K562 (cell line): ENCODE results near the gene INMT. TPM values are rescaled to one million over a fixed set of nuclear protein-coding genes. Genes with fewer than 3 reads are reported as not detected.

Experiments used
- ATAC-seq: fragments of 200-7000 bp; cut with Tn5 transposase; 3 replicates; pipeline ENCODE4 v1.9.1; 2020; ENCODE audit warnings: moderate library complexity
- BruUV-seq: library from RNA; stranded (reverse); fragments of 400-500 nt; replicated peaks from 2 replicates; lab custom pipeline; 2021; lab: Mats Ljungman, UMichigan
- CTCF ChIA-PET: fragments of 300-600 bp; formaldehyde crosslinking; extraction: SDS; loops from one replicate; lab custom pipeline; 2021; ENCODE audit warnings: low intra/inter-chr PET ratio; lab: Yijun Ruan, JAX
- POLR2A ChIA-PET: fragments of 300-600, 350-650 bp; sonication (Branson Sonifier 250); formaldehyde crosslinking; extraction: SDS; loops from one replicate; lab custom pipeline; 2021; ENCODE audit warnings: antibody characterized with exemption, inconsistent platforms; lab: Yijun Ruan, JAX
- DNase-seq, 4 experiments: peaks; one replicate each; pipeline versions ENCODE4 v3.0.0 to v3.0.0-alpha.2; 2011 to 2018; ENCODE audit warnings: low spot score in 3 of 4, mixed read lengths in 3 of 4; ENCODE audit errors: extremely low read depth in 1 of 4
- FAIRE-seq: peaks from 2 replicates; lab custom pipeline; 2011; peaks lifted over from hg19 to GRCh38; lab: Jason Lieb, UNC
- H2AFZ ChIP-seq: 2 replicates; pipeline ENCODE4 v1.6.0; 2011; ENCODE audit warnings: low read depth, low read length, control low read depth, inconsistent platforms
- H3K27ac ChIP-seq: fragments of 200-600 bp; 3 replicates; pipeline ENCODE4 v1.8.0; 2011; ENCODE audit warnings: low read depth, mild to moderate bottlenecking, control low read depth, inconsistent platforms, low read length, moderate library complexity, mixed read lengths; ENCODE audit errors: extremely low read depth
- H3K27me3 ChIP-seq, 2 experiments: fragments of 300-600 bp in 1 of 2; 2 replicates in 1 of 2; 3 replicates in 1 of 2; pipeline versions ENCODE4 v1.6.0 to v1.8.0; 2011; ENCODE audit warnings: inconsistent platforms in 2 of 2, low read length in 2 of 2, mild to moderate bottlenecking in 1 of 2, mixed read lengths in 1 of 2, moderate library complexity in 1 of 2; ENCODE audit not compliant: control insufficient read depth in 2 of 2, insufficient read depth in 2 of 2
- H3K36me3 ChIP-seq: fragments of 300-600 bp; 3 replicates; pipeline ENCODE4 v1.8.0; 2011; ENCODE audit warnings: mild to moderate bottlenecking, low read length, inconsistent platforms; ENCODE audit not compliant: control insufficient read depth, insufficient read depth
- H3K4me1 ChIP-seq, 2 experiments: fragments of 200-600 bp in 1 of 2; replicated peaks in 1 of 2; 2 replicates in 1 of 2; 3 replicates in 1 of 2; pipeline versions ENCODE4 v1.5.1 to v1.8.0; 2011; ENCODE audit warnings: inconsistent platforms in 2 of 2, low read length in 2 of 2, mild to moderate bottlenecking in 1 of 2, mixed read lengths in 1 of 2, moderate library complexity in 1 of 2; ENCODE audit not compliant: control insufficient read depth in 2 of 2, insufficient read depth in 2 of 2
- H3K4me2 ChIP-seq: 2 replicates; pipeline ENCODE4 v1.6.1; 2011; ENCODE audit warnings: low read length, control low read depth, inconsistent platforms, mixed read lengths; ENCODE audit not compliant: insufficient read depth
- H3K4me3 ChIP-seq: fragments of 200-600 bp; sonication (generic), shearing (Covaris generic); 2 replicates; pipeline ENCODE4 v1.5.1; 2016; ENCODE audit warnings: control low read depth, inconsistent platforms
- H3K79me2 ChIP-seq: fragments of 200-600 bp; 3 replicates; pipeline ENCODE4 v1.8.0; 2011; ENCODE audit warnings: low read length, inconsistent platforms; ENCODE audit not compliant: control insufficient read depth, insufficient read depth
- H3K9ac ChIP-seq, 2 experiments: 2 replicates each; pipeline versions ENCODE4 v1.6.0 to v1.6.1; 2011; ENCODE audit warnings: low read depth in 2 of 2, low read length in 2 of 2, control low read depth in 1 of 2, inconsistent platforms in 1 of 2, mild to moderate bottlenecking in 1 of 2, mixed read lengths in 1 of 2; ENCODE audit not compliant: insufficient read depth in 1 of 2
- H3K9me1 ChIP-seq: one replicate; pipeline ENCODE4 v1.6.0; 2011; ENCODE audit warnings: inconsistent platforms, mild to moderate bottlenecking, low read length, moderate library complexity; ENCODE audit not compliant: control insufficient read depth, insufficient read depth
- H3K9me3 ChIP-seq: replicated peaks from 2 replicates; pipeline ENCODE4 v1.5.1; 2011; ENCODE audit warnings: low read depth, low read length, inconsistent platforms; ENCODE audit not compliant: control insufficient read depth, insufficient read depth
- H4K20me1 ChIP-seq: replicated peaks from 2 replicates; pipeline ENCODE4 v1.6.1; 2011; ENCODE audit warnings: low read length, inconsistent platforms, mixed read lengths; ENCODE audit not compliant: control insufficient read depth, insufficient read depth
- ADNP ChIP-seq: fragments of 200-800 bp; sonication (Bioruptor generic); IDR thresholded peaks from 2 replicates; pipeline ENCODE4 v1.6.1; 2016; ENCODE audit warnings: missing genetic modification characterization, missing compliant biosample characterization
- CREBBP ChIP-seq: IDR thresholded peaks from one replicate; pipeline ENCODE4 v1.6.1; 2012; ENCODE audit warnings: low read depth, mild to moderate bottlenecking, control low read depth, inconsistent platforms, low read length
- HDAC3 ChIP-seq: fragments of 450-650 bp; IDR thresholded peaks from 2 replicates; pipeline ENCODE4 v1.6.1; 2018; ENCODE audit warnings: borderline replicate concordance, mild to moderate bottlenecking, moderate library complexity; ENCODE audit not compliant: partially characterized antibody
- KDM4B ChIP-seq, 2 experiments: fragments of 450-650 bp in 1 of 2; sonication (generic) in 1 of 2; IDR thresholded peaks; 2 replicates each; pipeline ENCODE4 v1.6.1; 2016 to 2017; ENCODE audit warnings: borderline replicate concordance in 2 of 2, antibody characterized with exemption in 1 of 2, low read depth in 1 of 2, mild to moderate bottlenecking in 1 of 2
- NBN ChIP-seq: fragments of 450-650 bp; IDR thresholded peaks from 2 replicates; pipeline ENCODE4 v1.6.1; 2016; ENCODE audit warnings: low read depth, mild to moderate bottlenecking
- NR2F6 ChIP-seq: fragments of 450-650 bp; formaldehyde crosslinking; IDR thresholded peaks from 2 replicates; pipeline ENCODE4 v1.4.0; 2020; ENCODE audit warnings: mild to moderate bottlenecking
- PHF8 ChIP-seq: fragments of 200-600 bp; sonication (generic); IDR thresholded peaks from 2 replicates; pipeline ENCODE4 v1.6.1; 2012; ENCODE audit warnings: mixed run types, mild to moderate bottlenecking, inconsistent platforms, low read length, moderate library complexity, borderline replicate concordance
- PKNOX1 ChIP-seq: fragments of 450-650 bp; IDR thresholded peaks from 2 replicates; pipeline ENCODE4 v1.6.1; 2016
- UBTF ChIP-seq, 2 experiments: IDR thresholded peaks; 2 replicates each; pipeline ENCODE4 v1.6.1; 2012; ENCODE audit warnings: improper control_type of control experiment in 2 of 2, low read depth in 2 of 2, low read length in 2 of 2, borderline replicate concordance in 1 of 2
- WHSC1 ChIP-seq: IDR thresholded peaks from one replicate; pipeline ENCODE4 v1.6.1; 2012; ENCODE audit warnings: low read length, control low read depth, inconsistent platforms
- ZNF143 ChIP-seq: sonication (generic); formaldehyde crosslinking; IDR thresholded peaks from 2 replicates; pipeline ENCODE4 v1.9.0; 2022; ENCODE audit warnings: mild to moderate bottlenecking, missing genetic modification reagents
- ZNF23 ChIP-seq: fragments of 250-450 bp; sonication (Bioruptor Pico); IDR thresholded peaks from 2 replicates; pipeline ENCODE4 v1.4.0; 2020; ENCODE audit warnings: mild to moderate bottlenecking
- ZNF277 ChIP-seq: fragments of 250-450 bp; sonication (Bioruptor Pico); IDR thresholded peaks from 2 replicates; pipeline ENCODE4 v1.8.0; 2022; ENCODE audit warnings: inconsistent platforms, mild to moderate bottlenecking, moderate library complexity, borderline replicate concordance
- WGBS: fragments of 100-300 bp; shearing (Covaris generic); methylation state at CpG from one replicate; pipeline ENCODE4 v1.1.6; 2016; ENCODE audit warnings: low coverage, mixed read lengths; ENCODE audit not compliant: insufficient coverage; ENCODE audit errors: missing lambda C conversion rate; 5-methylcytosine and 5-hydroxymethylcytosine counted together
- in situ Hi-C: fragments of 300-500 bp; cut with MboI; formaldehyde crosslinking; loops from 4 replicates; pipeline ENCODE4 v1.15.0; 2018; ENCODE audit warnings: inconsistent platforms, mixed read lengths
- intact Hi-C: fragments of 100-400 bp; cut with micrococcal nuclease; formaldehyde crosslinking; loops from 2 replicates; pipeline ENCODE4 v1.14.2; 2022
- polyA plus RNA-seq, 8 experiments: library from polyadenylated mRNA; depleted of rRNA in 4 of 8; stranded (reverse) in 5 of 8; unstranded in 3 of 8; fragments of >200 nt; fragmentation: Nextera tagmentation in 2 of 8; fragmentation: Illumina TruSeq in 1 of 8; extraction: Ambion mirVana in 2 of 8; extraction: Trizol in 1 of 8; gene quantifications; 2 replicates each; pipeline versions ENCODE4 v1.2.1 to v1.2.3, GENCODE V29; 2011 to 2014; ENCODE audit warnings: inconsistent platforms in 1 of 8, missing spikeins in 1 of 8
- total RNA-seq, 7 experiments: library from RNA; depleted of rRNA in 6 of 7; stranded (reverse); fragments of >200 nt in 6 of 7; fragmentation: Illumina TruSeq in 2 of 7; extraction: Trizol in 2 of 7; gene quantifications; 2 replicates each; pipeline versions ENCODE4 v1.2.1 to v1.2.3, GENCODE V29; 2011 to 2021; ENCODE audit warnings: low replicate concordance in 1 of 7

The INMT gene
- total and polyA plus RNA-seq, 9 of the 15 experiments (the other 6 are each of a cell fraction or from before 2014, with no cell fraction given), result 0.04 to 0.27 TPM; not detected in 7

- TF ChIP-seq PKNOX1 (peak; percentile 70), ZNF277 (CRISPR knock-in tag) (no peak), HDAC3 (no peak)
These were observed 8.7 kb downstream of the INMT start (continued) for GRCh38 chr7:30760514-30761213.

GRCh38 chr7:30761214-30762156 lies 9.6 kb downstream of the INMT start:
- intact Hi-C loops, result loop anchor here (1.0 to 5.0 kb wide), 3 partner anchors 10 to 154 kb away; partner anchors contain the start of gene MINDY4
- Histone ChIP-seq H3K27ac (peak overlapping the region; percentile 92), H3K9me1 (no peaks in the 10 kb centered on the region), H3K9me3 (no peaks in the 10 kb centered on the region), H4K20me1 (no peaks in the 10 kb centered on the region), H3K4me2 (peak overlapping the region; percentile 71), H3K79me2 (no peaks in the 10 kb centered on the region), H3K27me3 (no peaks in the 10 kb centered on the region), H3K4me1 (peaks cover 31 to 49% of the 10 kb centered on the region in 2 experiments), H3K36me3 (no peaks in the 10 kb centered on the region), H3K4me3 (no peak overlapping the region), H2AFZ (peak overlapping the region; percentile 80), H3K9ac (peak overlapping the region in 1 of 2 experiments; percentile 50; a peak in 2 of 4 replicates)
- FAIRE-seq, result peak; percentile 99
- ATAC-seq, result peak; percentile 87
- in situ Hi-C loops, result no loop called here
- 16% methylated on average over 13 of the region's 13 CpGs for WGBS
- ChIA-PET POLR2A (interaction anchor here (1.1 to 1.7 kb wide), 7 partner anchors 9 to 155 kb away, joined by 3 to 7 read pairs (median 4); partner anchors contain the start of gene INMT), CTCF (no interaction called here)
- DNase-seq, result peak; percentile 76 to 97 (median 86)
- no TSS peak for BruUV-seq
- TF ChIP-seq NR2F6 (CRISPR knock-in tag) (no peak), PHF8 (no peak; the same call in 1 of the 2 replicates), WHSC1 (no peak), ZNF23 (CRISPR knock-in tag) (no peak), NBN (peak; percentile 98), ADNP (tag) (no peak), CREBBP (no peak), KDM4B (IDR thresholded peaks at IDR 0.05; ENCODE audit: borderline replicate concordance in 2 of 2, low read depth in 1 of 2) (no peak), ZNF143 (CRISPR knock-in tag) (no peak), UBTF (IDR thresholded peaks at IDR 0.05; ENCODE audit: borderline replicate concordance in 1 of 2, low read depth in 2 of 2, low read length in 2 of 2) (peak in 1 of 2 experiments; percentile 54; a peak in 1 of 4 replicates)
